ENCODE data around the gene TSC2. TPM values are rescaled to one million over a fixed set of nuclear protein-coding genes. Genes with fewer than 3 reads are reported as not detected.

TSC2 gene
- total and polyA plus RNA-seq, 2 of the 13 experiments (the other 11 are each of a cell fraction or from before 2014, with no cell fraction given): 19.6 to 40.4 TPM

DNA sequence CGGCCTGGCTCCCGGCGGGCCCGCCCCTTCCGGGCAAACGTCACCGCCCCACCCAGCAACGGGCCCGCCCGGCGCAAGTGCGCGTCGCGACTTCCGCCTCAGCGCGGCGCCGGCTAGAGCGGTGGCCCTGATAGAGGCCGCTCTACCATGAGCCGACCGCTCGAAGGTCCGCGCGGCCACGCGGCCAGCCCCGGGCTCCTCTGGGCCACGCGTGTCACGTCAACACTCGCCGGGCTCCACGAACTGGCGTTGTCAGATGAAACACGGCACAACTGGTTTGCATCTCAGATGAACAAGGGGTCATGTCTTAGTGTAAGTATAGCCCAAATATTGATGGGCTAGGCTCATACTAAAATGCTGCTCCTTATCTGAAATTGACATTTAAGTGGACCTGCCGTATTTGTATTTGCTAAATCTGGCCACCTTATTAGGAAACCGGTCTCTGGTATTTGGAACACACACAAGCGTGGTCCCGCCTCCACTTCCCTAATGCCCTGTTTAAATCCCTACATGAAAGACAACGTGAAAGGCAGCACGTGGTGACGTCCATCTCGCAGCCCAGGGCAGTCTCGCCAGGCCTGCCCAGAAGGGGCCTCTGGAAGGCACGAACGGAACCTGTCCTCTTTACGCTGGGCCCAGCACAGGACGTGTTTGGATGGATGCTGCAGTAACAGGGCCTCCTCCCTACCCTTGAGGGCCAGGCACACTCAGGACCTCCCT is 37.8 kb upstream of the TSC2 start, which contains the start of gene ZNF598 (continued):
- peak; percentile 62; the same call in 1 of the 2 replicates for TF ChIP-seq BCL3 (CRISPR knock-in tag; IDR thresholded peaks at IDR 0.05)
- peak; percentile 63; the same call in 1 of the 2 replicates for TF ChIP-seq GLI4 (CRISPR knock-in tag; IDR thresholded peaks at IDR 0.05; ENCODE audit: borderline replicate concordance)
- TF ChIP-seq ZNF749 (CRISPR knock-in tag; IDR thresholded peaks at IDR 0.05; ENCODE audit: borderline replicate concordance): no peak
- no peak for TF ChIP-seq RELA (CRISPR knock-in tag; IDR thresholded peaks at IDR 0.05)
- no peak for TF ChIP-seq ZNF431 (CRISPR knock-in tag; IDR thresholded peaks at IDR 0.05; ENCODE audit: borderline replicate concordance, low read depth)
- TF ChIP-seq ZNF543 (CRISPR knock-in tag; IDR thresholded peaks at IDR 0.05): 0 out of 2 replicates have a peak, but pooled peaks have one; percentile 66
- peak; percentile 78; the same call in 1 of the 2 replicates for TF ChIP-seq ZNF607 (CRISPR knock-in tag; IDR thresholded peaks at IDR 0.05; ENCODE audit: borderline replicate concordance)
- no peak for TF ChIP-seq TCF7L2 (IDR thresholded peaks at IDR 0.05; ENCODE audit: low read depth, low read length)
- peak; percentile 51 for TF ChIP-seq NR2C2 (CRISPR knock-in tag; IDR thresholded peaks at IDR 0.05; ENCODE audit: borderline replicate concordance)
- TF ChIP-seq BRCA1 (CRISPR knock-in tag; IDR thresholded peaks at IDR 0.05): no peak
- no peak for TF ChIP-seq TFAP4 (IDR thresholded peaks at IDR 0.05; ENCODE audit: borderline replicate concordance, low read depth)
- no peak; the same call in 1 of the 2 replicates for TF ChIP-seq JUN (CRISPR knock-in tag; IDR thresholded peaks at IDR 0.05)
- peak; percentile 83 for TF ChIP-seq KDM2A (CRISPR knock-in tag; IDR thresholded peaks at IDR 0.05; ENCODE audit: borderline replicate concordance, low read depth)
- peak; percentile 49; the same call in 1 of the 2 replicates for TF ChIP-seq ARNT2 (CRISPR knock-in tag; IDR thresholded peaks at IDR 0.05; ENCODE audit: low read depth)
- TF ChIP-seq ISX (CRISPR knock-in tag; conservative IDR thresholded peaks at IDR 0.05): no peak
- TF ChIP-seq KAT7 (CRISPR knock-in tag; IDR thresholded peaks at IDR 0.05; ENCODE audit: borderline replicate concordance): peak; percentile 84
- TF ChIP-seq MBD4 (IDR thresholded peaks at IDR 0.05; ENCODE audit: borderline replicate concordance, low read length): no peak
- TF ChIP-seq, protein P1, sequence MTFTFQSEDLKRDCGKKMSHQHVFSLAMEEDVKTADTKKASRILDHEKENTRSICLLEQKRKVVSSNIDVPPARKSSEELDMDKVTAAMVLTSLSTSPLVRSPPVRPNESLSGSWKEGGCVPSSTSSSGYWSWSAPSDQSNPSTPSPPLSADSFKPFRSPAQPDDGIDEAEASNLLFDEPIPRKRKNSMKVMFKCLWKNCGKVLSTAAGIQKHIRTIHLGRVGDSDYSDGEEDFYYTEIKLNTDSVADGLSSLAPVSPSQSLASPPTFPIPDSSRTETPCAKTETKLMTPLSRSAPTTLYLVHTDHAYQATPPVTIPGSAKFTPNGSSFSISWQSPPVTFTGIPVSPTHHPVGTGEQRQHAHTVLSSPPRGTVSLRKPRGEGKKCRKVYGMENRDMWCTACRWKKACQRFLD (CRISPR knock-in tag; IDR thresholded peaks at IDR 0.05; ENCODE audit: borderline replicate concordance): no peak; the same call in 1 of the 2 replicates
- TF ChIP-seq, protein P2, sequence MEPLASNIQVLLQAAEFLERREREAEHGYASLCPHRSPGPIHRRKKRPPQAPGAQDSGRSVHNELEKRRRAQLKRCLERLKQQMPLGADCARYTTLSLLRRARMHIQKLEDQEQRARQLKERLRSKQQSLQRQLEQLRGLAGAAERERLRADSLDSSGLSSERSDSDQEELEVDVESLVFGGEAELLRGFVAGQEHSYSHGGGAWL (CRISPR knock-in tag; IDR thresholded peaks at IDR 0.05): peak; percentile 80; the same call in 1 of the 2 replicates
- TF ChIP-seq ZNF619 (CRISPR knock-in tag; IDR thresholded peaks at IDR 0.05): no peak
- TF ChIP-seq ZNF790 (CRISPR knock-in tag; IDR thresholded peaks at IDR 0.05; ENCODE audit: borderline replicate concordance): peak; percentile 70; the same call in 1 of the 2 replicates
- no peak for TF ChIP-seq ZNF367 (CRISPR knock-in tag; IDR thresholded peaks at IDR 0.05; ENCODE audit: borderline replicate concordance)
- TF ChIP-seq, protein P3, sequence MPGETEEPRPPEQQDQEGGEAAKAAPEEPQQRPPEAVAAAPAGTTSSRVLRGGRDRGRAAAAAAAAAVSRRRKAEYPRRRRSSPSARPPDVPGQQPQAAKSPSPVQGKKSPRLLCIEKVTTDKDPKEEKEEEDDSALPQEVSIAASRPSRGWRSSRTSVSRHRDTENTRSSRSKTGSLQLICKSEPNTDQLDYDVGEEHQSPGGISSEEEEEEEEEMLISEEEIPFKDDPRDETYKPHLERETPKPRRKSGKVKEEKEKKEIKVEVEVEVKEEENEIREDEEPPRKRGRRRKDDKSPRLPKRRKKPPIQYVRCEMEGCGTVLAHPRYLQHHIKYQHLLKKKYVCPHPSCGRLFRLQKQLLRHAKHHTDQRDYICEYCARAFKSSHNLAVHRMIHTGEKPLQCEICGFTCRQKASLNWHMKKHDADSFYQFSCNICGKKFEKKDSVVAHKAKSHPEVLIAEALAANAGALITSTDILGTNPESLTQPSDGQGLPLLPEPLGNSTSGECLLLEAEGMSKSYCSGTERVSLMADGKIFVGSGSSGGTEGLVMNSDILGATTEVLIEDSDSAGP (CRISPR knock-in tag; IDR thresholded peaks at IDR 0.05; ENCODE audit: borderline replicate concordance): peak; percentile 81; the same call in 1 of the 2 replicates
- no peak for TF ChIP-seq KAT2B (IDR thresholded peaks at IDR 0.05; ENCODE audit: borderline replicate concordance, low read depth, low read length)
